ENCODE data around the gene GPR84. TPM values are rescaled to one million over a fixed set of nuclear protein-coding genes. Genes with fewer than 3 reads are reported as not detected.

The GPR84 gene
- total and polyA plus RNA-seq, 2 of the 8 experiments (the other 6 are each of a cell fraction or from before 2014, with no cell fraction given) = 0.09 TPM; not detected in 1

GRCh38 chr12:54394986-54395385, 30.7 kb upstream of the GPR84 start:
- H3K36me3 ChIP-seq (ENCODE audit: control insufficient read depth in 2 of 4, insufficient read depth in 4 of 4, low read length in 3 of 4) = peaks cover 3 to 9% (median 7%) of the 10 kb centered on the region in 4 experiments; a peak in 4 of 8 replicates
- no peak for TF ChIP-seq POLR2AphosphoS5 (IDR thresholded peaks at IDR 0.05; ENCODE audit: low read depth, low read length)
- TF ChIP-seq SIX5 (IDR thresholded peaks at IDR 0.05; ENCODE audit: low read depth, low read length) = no peak

More at GRCh38 chr12:54394986-54395385, 30.7 kb upstream of the GPR84 start:
- peaks cover 0 to 2% of the 10 kb centered on the region in 2 experiments for H4K20me1 ChIP-seq (replicated peaks in 1 of 2; ENCODE audit: control insufficient read depth in 1 of 2, insufficient read depth in 2 of 2, low read length in 2 of 2)
- peaks cover 0 to 4% (median 0%) of the 10 kb centered on the region in 4 experiments; a peak in 2 of 7 replicates for H3K27me3 ChIP-seq (replicated peaks in 1 of 4; ENCODE audit: control insufficient read depth in 3 of 4, extremely low read depth in 1 of 4, insufficient read depth in 3 of 4, low read length in 3 of 4)
- H2BK5ac ChIP-seq (ENCODE audit: low read depth, low read length) = no peak overlapping the region
- peaks cover 5 to 21% (median 15%) of the 10 kb centered on the region in 4 experiments for H3K4me1 ChIP-seq (replicated peaks in 1 of 4; ENCODE audit: control insufficient read depth in 3 of 4, insufficient read depth in 4 of 4, low read length in 3 of 4)
- ChIA-PET CTCF (ENCODE audit: partially characterized antibody) (interaction anchor here (1.4 to 12.3 kb wide), 5 partner anchors 9 to 41 kb away, joined by 6 to 742 read pairs (median 168); partner anchors contain the start of genes ITGA5 and ZNF385A), POLR2A (ENCODE audit: partially characterized antibody) (no interaction called here)
- H2BK20ac ChIP-seq (ENCODE audit: low read length) = no peak overlapping the region
- H3K9ac ChIP-seq (replicated peaks in 1 of 4; ENCODE audit: extremely low read depth in 1 of 4, low read depth in 3 of 4, low read length in 3 of 4) = no peak overlapping the region
- H3K14ac ChIP-seq (ENCODE audit: insufficient read length) = no peak overlapping the region
- no peak overlapping the region for H3K27ac ChIP-seq (ENCODE audit: low read depth, low read length)
- no peak for FAIRE-seq
- no peak overlapping the region for H4K5ac ChIP-seq (ENCODE audit: insufficient read length, low read depth, low read length)
- H2AK5ac ChIP-seq (ENCODE audit: low read depth, low read length) = no peak overlapping the region
- H3K23me2 ChIP-seq (ENCODE audit: low read depth, low read length) = peaks cover 7% of the 10 kb centered on the region; the same call in 1 of the 2 replicates
- DNase-seq (ENCODE audit: low read depth in 1 of 2, low spot score in 2 of 2) = no peak
- no peak overlapping the region for H3K4me3 ChIP-seq (ENCODE audit: extremely low read depth in 1 of 4, insufficient read depth in 2 of 4, low read depth in 3 of 4, low read length in 4 of 4)
- H2BK15ac ChIP-seq (ENCODE audit: low read length) = no peak overlapping the region
- H3K56ac ChIP-seq (replicated peaks; ENCODE audit: insufficient read length, low read depth, low read length) = no peak overlapping the region
- 81% methylated on average over 1 of the region's 1 CpG; no CpG with 5 or more reads in 1 of the 2 experiments for WGBS, 2 experiments (ENCODE audit: extremely low coverage in 1 of 2, insufficient coverage in 1 of 2, insufficient read length in 1 of 2, insufficient replicate concordance in 2 of 2, low coverage in 1 of 2, low lambda C conversion rate in 2 of 2, missing lambda C conversion rate in 1 of 2)
- H3K23ac ChIP-seq (ENCODE audit: insufficient read length) = no peak overlapping the region
- no peak overlapping the region for H3K18ac ChIP-seq (ENCODE audit: extremely low read depth, low read length)
- H4K91ac ChIP-seq (replicated peaks; ENCODE audit: insufficient read length, low read length) = no peak overlapping the region
- H2BK120ac ChIP-seq (replicated peaks; ENCODE audit: low read depth, low read length) = no peak overlapping the region
- no peak overlapping the region for H3K4me2 ChIP-seq (ENCODE audit: insufficient read depth in 1 of 2, low read depth in 2 of 2, low read length in 2 of 2)
- no peaks in the 10 kb centered on the region for H3K9me3 ChIP-seq (ENCODE audit: insufficient read depth in 2 of 2, low read depth in 1 of 2, low read length in 1 of 2)
- H4K8ac ChIP-seq (ENCODE audit: extremely low read depth, insufficient read depth, low read length) = no peak overlapping the region
- H2AFZ ChIP-seq (ENCODE audit: low read length) = no peak overlapping the region
- H3K4ac ChIP-seq (replicated peaks; ENCODE audit: insufficient read length, low read depth, low read length) = no peak overlapping the region
- no peak overlapping the region for H2BK12ac ChIP-seq (ENCODE audit: low read depth, low read length)
- H3K79me2 ChIP-seq (ENCODE audit: control insufficient read depth in 1 of 2, insufficient read depth in 2 of 2, low read length in 2 of 2) = no peaks in the 10 kb centered on the region
- H3K79me1 ChIP-seq (ENCODE audit: low read depth, low read length) = no peaks in the 10 kb centered on the region

All from H1 (cell line).